ENCODE measurements around the gene FGFR3. TPM values are rescaled to one million over a fixed set of nuclear protein-coding genes. Genes with fewer than 3 reads are reported as not detected.

Gene FGFR3
- total RNA-seq, 1 experiment from 2014 or later, result 10.2 TPM

DNA sequence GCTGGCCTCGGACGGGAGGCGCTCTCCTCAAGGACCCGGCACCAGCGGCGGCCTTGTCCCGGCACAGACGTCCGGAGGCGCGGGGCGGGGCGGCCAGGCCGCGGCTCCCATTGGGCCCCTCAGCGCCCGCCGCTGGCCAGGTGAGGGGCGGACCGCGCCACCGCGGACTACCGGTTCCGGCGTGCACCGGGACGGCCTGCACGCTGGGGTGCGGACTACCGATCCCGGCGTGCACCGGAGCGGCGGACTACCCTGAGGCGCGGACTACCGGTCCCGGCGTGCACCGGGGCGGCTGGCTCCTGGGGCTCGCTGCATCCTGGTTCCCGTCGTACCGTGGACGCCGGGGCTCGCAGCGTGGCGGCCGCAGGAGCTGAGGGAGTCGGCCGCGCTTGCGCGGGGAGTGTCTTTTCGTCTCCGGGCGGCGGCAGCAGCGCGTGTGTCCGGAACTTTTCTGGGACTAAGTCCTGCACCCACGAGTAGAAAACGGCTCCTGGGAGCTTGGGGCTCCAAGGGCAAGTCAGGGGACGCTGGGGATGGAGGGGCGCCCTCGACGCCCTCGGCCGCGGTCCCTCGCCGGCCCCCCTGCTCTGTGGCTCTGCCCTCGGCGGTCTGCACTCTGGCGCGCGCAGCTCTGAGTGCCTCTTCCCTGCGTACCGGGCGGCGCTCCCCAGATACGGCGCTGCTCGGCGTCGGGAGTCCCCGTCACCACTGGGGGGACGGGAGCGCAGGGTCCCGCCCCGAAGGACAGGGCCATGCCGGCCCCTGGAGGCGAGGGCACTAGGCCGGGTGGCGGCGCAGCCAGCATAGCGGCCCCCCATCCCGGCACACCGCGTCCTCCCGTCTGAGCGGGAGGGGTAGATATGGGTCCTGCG lies 63.2 kb downstream of the FGFR3 start, which contains the start of gene LETM1:
Gene LETM1 (minus strand): TSS at position 86 of the 872 bp plus-strand sequence. CDS start 206 bp downstream, outside the sequence.
- Histone ChIP-seq H3K4me3 (peak within 1 kb of the TSS; percentile 95), H3K27me3 (replicated peaks) (no peaks in the 10 kb centered on the region), H3K27ac (peak within 1 kb of the TSS; percentile 43), H3K36me3 (peaks cover 11% of the 10 kb centered on the region; the same call in 1 of the 2 replicates), H3K9me3 (replicated peaks) (no peaks in the 10 kb centered on the region), H3K4me1 (replicated peaks) (peaks cover 8% of the 10 kb centered on the region)
- DNase-seq (ENCODE audit: low read depth in 1 of 2, low spot score in 2 of 2), result peak; percentile 75 to 89

DNA sequence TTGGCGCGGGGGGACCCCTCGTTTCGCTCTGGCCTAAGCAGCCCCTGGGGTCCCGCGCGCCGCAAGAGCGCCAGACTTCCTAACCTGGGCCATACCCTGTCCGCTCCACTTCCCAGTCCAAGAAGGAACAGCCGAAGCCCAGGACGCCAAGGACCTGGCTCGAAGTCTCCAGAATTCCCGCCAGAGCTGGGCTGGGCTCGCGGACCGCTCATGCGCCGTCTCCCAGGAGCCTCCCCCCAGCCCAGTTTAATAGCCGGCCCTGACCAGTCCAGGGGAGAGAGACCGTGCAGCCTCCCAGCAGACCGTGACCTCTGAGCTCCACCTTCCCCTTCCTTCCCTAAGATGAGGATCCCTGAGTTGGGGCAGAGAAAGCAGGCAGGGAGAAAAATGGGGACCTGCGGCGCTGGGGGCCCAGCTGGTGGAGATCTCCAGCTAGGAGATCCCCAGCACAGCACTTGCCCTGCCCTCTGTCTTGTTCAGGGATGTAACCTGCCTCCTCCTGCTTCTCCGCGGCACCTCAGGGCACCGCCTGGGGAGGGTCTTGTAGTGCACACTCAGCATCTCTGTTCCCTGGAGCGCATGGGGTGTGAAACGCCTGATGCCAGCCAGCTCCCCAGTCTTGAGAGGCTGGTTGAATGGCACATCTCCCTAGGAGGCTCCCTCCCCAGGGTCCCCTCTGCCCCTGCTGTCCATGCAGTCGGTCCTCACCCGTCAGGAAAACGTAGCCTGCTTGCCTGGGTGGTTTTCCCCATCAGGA lies 64.0 kb downstream of the FGFR3 start:
- no peak for DNase-seq (ENCODE audit: low read depth in 1 of 2, low spot score in 2 of 2)
- H3K27ac ChIP-seq, result no peak overlapping the region
- H3K36me3 ChIP-seq, result peaks cover 11% of the 10 kb centered on the region; the same call in 1 of the 2 replicates

DNA sequence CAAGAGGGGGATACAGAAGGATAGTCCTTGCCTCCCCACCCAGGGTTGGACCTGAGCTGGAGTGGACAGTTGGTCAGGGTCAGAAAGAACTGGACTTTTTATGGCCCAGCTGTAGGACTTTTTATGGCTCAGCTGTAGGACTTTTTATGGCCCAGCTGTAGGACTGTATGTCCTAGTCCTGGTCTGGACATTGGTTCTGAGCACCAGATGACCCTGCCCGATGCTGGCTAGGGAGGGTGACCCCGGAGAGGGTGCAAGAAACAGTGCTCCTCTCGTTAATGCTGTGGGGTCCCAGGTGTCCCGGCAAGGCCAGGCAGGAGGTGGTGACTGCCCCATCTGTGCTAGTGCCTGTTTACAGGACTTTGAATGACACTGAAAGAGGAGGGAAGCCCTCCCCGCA lies 64.8 kb downstream of the FGFR3 start:
- no peaks in the 10 kb centered on the region for H3K9me3 ChIP-seq (replicated peaks)
- no peak overlapping the region for H3K4me3 ChIP-seq
- H3K36me3 ChIP-seq, result peaks cover 11% of the 10 kb centered on the region; the same call in 1 of the 2 replicates
- DNase-seq (ENCODE audit: low read depth in 1 of 2, low spot score in 2 of 2), result no peak
- H3K27ac ChIP-seq, result no peak overlapping the region
- H3K27me3 ChIP-seq (replicated peaks), result no peaks in the 10 kb centered on the region
- H3K4me1 ChIP-seq (replicated peaks), result peaks cover 8% of the 10 kb centered on the region

More for the DNA sequence above, 64.0 kb downstream of the FGFR3 start:
- Histone ChIP-seq H3K4me1 (replicated peaks) (peaks cover 8% of the 10 kb centered on the region), H3K9me3 (replicated peaks) (no peaks in the 10 kb centered on the region), H3K27me3 (replicated peaks) (no peaks in the 10 kb centered on the region), H3K4me3 (peak overlapping the region; percentile 95)

Other genes starting within 250 kb of the FGFR3 start
- 0.39 TPM in 1 of 2 replicates, not detected in the other for gene FAM53A, start 109.0 kb upstream of the FGFR3 start, total RNA-seq (2014; rRNA removed; shearing (Covaris generic))
- 92.3 and 102 TPM in 2 replicates for gene SLBP, start 81.0 kb upstream of the FGFR3 start, total RNA-seq (2014; rRNA removed; shearing (Covaris generic))
- gene TMEM129, start 72.0 kb upstream of the FGFR3 start, total RNA-seq (2014; rRNA removed; shearing (Covaris generic)), result 9.3 and 14.7 TPM in 2 replicates
- 19.2 and 21.5 TPM in 2 replicates for gene TACC3, start 71.8 kb upstream of the FGFR3 start, total RNA-seq (2014; rRNA removed; shearing (Covaris generic))
- 13.1 and 18.6 TPM in 2 replicates for gene LETM1, start 62.9 kb downstream of the FGFR3 start, total RNA-seq (2014; rRNA removed; shearing (Covaris generic))
- 35.9 and 39.0 TPM in 2 replicates for gene NSD2, start 78.1 kb downstream of the FGFR3 start, total RNA-seq (2014; rRNA removed; shearing (Covaris generic))
- gene NELFA, start 215.7 kb downstream of the FGFR3 start, total RNA-seq (2014; rRNA removed; shearing (Covaris generic)), result 7.5 and 9.2 TPM in 2 replicates

Measured in SJSA1 (cell line).